Measurements from ENCODE around the gene SLC6A5.

The SLC6A5 gene

DNA sequence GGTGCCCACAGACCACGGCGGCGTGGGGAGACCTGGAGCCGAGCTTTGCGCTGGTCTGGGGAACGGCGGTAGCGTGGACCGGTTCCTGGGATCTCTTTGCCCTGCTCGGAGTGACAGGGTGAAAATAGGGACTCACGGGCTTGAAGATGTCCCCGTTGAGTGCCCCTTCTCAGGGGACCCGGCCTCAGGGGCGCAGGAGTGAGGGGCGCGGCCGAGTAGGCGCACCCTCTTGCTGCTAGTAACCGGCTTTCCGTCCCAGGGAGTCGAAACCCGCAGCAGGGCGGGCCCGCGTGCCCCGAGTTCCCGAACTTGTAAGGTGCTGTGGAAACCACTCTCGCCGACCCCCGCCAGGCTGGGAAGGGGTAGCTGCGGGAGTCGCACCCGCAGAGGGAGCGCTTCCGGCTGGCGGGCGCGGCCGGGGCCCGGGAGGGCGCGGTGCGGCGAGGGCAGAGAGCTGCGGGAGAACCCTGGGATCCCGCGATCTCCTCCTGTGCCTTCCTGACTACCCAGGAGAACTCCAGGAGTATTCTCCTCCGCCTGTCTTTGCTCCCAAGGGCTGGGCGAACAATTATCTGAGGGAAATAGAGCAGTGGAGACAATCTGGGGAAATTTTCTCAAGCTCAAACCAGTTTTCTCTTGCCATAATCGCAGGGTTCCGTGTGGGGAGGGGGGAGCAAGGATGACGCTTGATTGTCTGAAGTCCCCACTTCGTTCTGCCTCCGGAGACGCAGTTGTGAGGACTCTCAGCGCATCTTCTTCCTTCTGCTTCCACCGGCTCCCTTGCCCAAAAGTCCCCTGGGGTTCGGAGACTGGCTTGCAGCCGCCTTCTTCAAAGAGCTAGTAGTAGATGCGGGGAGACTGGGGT, 70.6 kb downstream of the SLC6A5 start:
- DNase-seq (ENCODE audit: low spot score) = no peak

DNA sequence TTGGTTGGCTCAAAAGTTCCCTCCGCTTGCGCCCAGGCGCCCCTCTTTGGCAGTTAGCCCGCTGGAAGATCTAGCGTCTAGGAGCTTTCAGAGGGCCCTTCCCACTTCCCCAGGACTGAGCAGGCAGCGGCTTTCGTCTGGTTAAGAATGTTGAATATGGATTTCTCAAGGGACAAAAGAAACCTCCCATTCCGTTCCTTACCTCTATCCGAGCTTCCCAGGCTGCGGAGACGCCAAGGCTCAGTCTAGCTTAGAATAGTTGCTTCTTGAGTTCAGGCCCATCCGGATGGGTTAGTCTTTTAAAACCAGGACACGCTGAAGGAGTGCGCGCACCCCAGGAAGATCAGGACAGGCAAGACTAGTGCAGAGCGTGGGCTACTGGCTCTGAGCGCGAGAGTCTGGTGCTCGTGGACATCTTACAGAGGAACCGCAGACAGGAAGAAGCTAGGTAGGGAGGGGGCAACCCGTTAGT, 71.6 kb downstream of the SLC6A5 start:
- DNase-seq (ENCODE audit: low spot score) = no peak

DNA sequence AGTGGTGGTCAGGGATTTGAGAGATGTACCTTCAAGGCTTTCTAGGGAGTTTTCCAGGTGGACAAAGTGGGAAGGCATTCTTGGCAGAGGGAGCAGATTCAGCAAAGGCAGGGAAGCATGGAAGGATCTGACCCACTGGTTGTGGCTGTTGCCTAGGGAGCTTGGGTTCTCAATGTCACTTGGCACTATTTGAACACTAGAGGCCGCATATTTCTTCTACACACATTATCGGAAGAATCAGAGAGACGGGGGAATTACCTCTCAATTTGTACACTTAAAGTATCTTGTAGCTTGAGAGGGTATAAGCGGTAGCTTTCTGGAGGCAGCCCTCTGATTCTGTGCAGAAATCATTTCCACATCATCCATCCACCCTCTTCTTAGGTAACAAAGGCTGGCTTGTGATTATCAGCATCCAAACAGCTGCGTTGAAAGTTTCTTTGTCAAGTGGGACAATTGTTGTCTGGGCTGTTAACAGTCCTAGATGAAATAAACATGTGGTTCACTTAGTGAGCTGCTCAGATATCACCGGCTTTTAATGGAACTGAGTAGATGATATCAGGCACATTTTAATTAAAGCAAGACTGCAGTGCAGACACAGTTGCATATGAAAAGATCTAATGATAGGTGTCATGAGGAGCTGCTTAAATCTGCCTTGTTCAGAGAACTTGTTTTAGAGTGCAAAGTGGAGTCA, 72.6 kb downstream of the SLC6A5 start:
- no peak for DNase-seq (ENCODE audit: low spot score)

DNA sequence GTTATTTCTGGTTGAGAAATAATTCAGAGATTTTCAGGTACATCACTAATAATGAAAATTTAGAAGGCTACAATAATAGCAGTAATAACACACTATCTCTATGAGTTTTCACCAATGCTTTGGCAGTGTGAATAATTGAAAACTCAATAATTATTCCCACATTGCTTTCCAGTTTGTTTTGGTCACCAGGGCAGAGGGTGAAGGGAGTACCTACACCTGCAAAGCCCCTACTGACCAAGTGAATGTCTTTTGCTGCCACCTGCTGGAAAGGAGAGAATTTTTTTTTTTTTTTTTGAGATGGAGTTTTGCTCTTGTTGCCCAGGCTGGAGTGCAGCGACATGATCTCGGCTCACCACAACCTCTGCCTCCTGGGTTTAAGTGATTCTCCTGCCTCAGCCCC, 73.2 kb downstream of the SLC6A5 start:
- DNase-seq (ENCODE audit: low spot score) = no peak

DNA sequence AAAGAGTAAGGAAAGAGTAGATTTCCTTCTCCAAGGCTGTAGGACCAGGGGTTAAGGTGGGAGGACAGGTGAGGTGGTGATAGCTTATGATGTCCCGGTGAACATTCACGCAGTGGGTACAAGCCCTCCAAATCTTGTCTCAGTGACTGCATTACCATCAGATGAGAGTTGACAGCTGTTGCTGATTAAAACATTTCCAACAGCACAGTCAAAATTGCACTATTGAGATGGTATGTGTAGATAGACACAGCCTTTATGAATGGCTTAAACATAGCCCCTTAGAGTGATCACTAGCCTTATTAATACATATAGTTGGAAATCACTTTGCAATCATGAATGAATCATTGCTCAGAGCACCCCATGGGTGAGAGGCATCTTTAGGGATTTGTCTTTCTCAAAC, 77.2 kb downstream of the SLC6A5 start:
- DNase-seq (ENCODE audit: low spot score) = no peak

DNA sequence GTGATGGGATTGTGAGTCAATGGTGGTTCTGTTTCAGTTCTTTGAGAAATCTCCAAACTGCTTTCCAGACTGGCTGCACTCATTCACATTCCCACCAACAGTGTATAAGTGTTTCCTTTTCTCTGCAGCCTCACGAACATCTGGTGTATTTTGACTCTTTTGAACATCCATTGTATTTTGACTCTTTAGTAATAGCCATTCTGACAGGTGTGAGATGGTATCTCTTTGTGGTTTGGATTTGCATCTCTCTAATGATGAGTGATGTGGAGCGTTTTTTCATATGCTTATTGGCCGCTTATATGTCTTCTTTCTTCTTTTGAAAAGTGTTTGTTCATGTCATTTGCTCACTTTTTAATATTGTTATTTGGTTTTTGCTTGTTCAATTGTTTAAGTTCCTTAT, 89.4 kb downstream of the SLC6A5 start:
- DNase-seq (ENCODE audit: low spot score) = no peak

DNA sequence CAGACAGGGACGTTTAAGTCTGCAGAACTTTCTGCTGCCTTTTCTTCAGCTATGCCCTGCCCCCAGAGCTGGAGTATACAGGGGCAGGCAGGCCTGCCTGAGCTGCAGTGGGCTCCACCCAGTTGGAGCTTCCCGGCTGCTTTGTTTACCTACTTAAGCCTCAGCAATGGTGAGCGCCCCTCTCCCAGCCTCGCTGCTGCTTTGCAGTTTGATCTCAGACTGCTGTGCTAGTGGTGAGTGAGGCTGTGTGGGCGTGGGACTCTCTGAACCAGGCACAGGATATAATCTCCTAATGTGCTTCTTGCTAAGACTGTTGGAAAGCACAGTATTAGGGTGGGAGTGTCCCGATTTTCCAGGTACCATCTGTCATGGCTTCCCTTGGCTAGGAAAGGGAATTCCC, 108.5 kb downstream of the SLC6A5 start:
- DNase-seq (ENCODE audit: low spot score) = no peak
